ENCODE results near the gene TNP2. TPM values are rescaled to one million over a fixed set of nuclear protein-coding genes. Genes with fewer than 3 reads are reported as not detected.

The TNP2 gene
- total RNA-seq, 1 donor from 2014 or later = not detected

Other genes with a start within 250 kb of the TNP2 start
- gene SOCS1, start 13.1 kb downstream of the TNP2 start, total RNA-seq = 217 and 219 TPM in 2 replicates
- not detected in 2 replicates for gene PRM3, start 4.3 kb upstream of the TNP2 start, total RNA-seq
- not detected in 2 replicates for gene PRM2, start 7.2 kb upstream of the TNP2 start, total RNA-seq
- gene PRM1, start 12.0 kb upstream of the TNP2 start, total RNA-seq = not detected in 2 replicates
- gene RMI2, start 76.1 kb upstream of the TNP2 start, total RNA-seq = 65.2 and 67.4 TPM in 2 replicates

Measured in activated T-helper 2 cell treated with anti-CD3 and anti-CD28 coated beads, Interferon-gamma antibody, Interleukin-2, Interleukin-4, amounts not matched to agents 10 μg/mL and 5 μg/mL and 100 μg/mL, durations not matched to agents 14 hours and 24 hours and 36 hours (primary cell).